Body of pancreas (tissue), 4 donors: ENCODE results near the gene ACKR3.

ENCODE experiments used
- POLR2A ChIP-seq, 3 donors: fragments of 450-650 bp; IDR thresholded peaks; one replicate each; pipeline ENCODE4 v1.6.1; 2016; ENCODE audit warnings: antibody characterized with exemption in 3 of 3, mild to moderate bottlenecking in 2 of 3
- TF ChIP-seq, protein P1 (sequence below), 7 experiments: fragments of 450-650 bp in 4 of 7; fragments of 200-600 bp in 3 of 7; sonication (generic) in 3 of 7; IDR thresholded peaks; one replicate each; pipeline ENCODE4 v1.5.1; 2016 to 2019; ENCODE audit warnings: antibody characterized with exemption in 7 of 7

DNA sequence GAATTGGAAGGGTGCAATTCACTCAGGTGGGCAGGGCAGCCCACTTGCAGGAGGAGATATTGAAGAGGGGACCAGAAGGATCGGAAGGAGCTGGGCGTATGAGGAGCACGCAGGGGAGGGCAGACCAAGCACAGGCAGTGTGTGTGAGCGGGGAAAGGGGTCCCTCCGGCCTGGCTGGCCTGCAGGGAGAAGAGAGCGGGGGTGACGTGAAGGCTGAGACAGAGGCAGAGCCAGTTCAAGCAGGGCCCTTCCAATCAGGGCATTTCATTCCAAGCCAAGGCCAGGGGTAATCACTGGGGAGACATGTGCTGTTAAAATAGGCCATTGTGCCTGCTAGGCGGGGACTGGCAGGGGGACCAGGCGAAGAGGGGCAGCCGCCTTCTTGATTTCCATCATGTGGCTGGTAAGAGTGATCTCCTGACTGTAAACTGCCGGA is 62.2 kb downstream of the ACKR3 start:
- TF ChIP-seq, protein P1, sequence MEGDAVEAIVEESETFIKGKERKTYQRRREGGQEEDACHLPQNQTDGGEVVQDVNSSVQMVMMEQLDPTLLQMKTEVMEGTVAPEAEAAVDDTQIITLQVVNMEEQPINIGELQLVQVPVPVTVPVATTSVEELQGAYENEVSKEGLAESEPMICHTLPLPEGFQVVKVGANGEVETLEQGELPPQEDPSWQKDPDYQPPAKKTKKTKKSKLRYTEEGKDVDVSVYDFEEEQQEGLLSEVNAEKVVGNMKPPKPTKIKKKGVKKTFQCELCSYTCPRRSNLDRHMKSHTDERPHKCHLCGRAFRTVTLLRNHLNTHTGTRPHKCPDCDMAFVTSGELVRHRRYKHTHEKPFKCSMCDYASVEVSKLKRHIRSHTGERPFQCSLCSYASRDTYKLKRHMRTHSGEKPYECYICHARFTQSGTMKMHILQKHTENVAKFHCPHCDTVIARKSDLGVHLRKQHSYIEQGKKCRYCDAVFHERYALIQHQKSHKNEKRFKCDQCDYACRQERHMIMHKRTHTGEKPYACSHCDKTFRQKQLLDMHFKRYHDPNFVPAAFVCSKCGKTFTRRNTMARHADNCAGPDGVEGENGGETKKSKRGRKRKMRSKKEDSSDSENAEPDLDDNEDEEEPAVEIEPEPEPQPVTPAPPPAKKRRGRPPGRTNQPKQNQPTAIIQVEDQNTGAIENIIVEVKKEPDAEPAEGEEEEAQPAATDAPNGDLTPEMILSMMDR (IDR thresholded peaks at IDR 0.05) = no peak
- TF ChIP-seq POLR2A (IDR thresholded peaks at IDR 0.05) = no peak
